ENCODE results near the gene PRMT3. TPM values are rescaled to one million over a fixed set of nuclear protein-coding genes. Genes with fewer than 3 reads are reported as not detected.

PRMT3 gene
- total and polyA plus RNA-seq, 4 donors: 5.3 to 14.2 (median 7.6) TPM

GRCh38 chr11:20501252-20501651, 113.7 kb downstream of the PRMT3 start:
- ATAC-seq (ENCODE audit: low FRiP score) (no peak), DNase-seq (no peak)
- Histone ChIP-seq H3K27ac (ENCODE audit: low read depth in 1 of 2, low read length in 2 of 2) (no peak overlapping the region), H3K9me3 (ENCODE audit: control insufficient read depth, low read length) (no peaks in the 10 kb centered on the region), H3K36me3 (ENCODE audit: control insufficient read depth in 1 of 2, insufficient read depth in 2 of 2, low read length in 1 of 2) (peaks cover 0 to 2% of the 10 kb centered on the region in 2 donors), H3K4me3 (ENCODE audit: low read length in 2 of 2) (no peak overlapping the region), H3K27me3 (ENCODE audit: control insufficient read depth in 1 of 2, insufficient read depth in 2 of 2, low read length in 1 of 2) (no peaks in the 10 kb centered on the region), H3K4me1 (ENCODE audit: control insufficient read depth in 1 of 2, insufficient read depth in 2 of 2, low read length in 2 of 2) (peaks cover 0 to 1% of the 10 kb centered on the region in 2 donors)
- intact Hi-C loops (cut with DNase I): no loop called here

- peaks cover 0 to 1% of the 10 kb centered on the region in 2 donors for H3K4me1 ChIP-seq (ENCODE audit: control insufficient read depth in 1 of 2, insufficient read depth in 2 of 2, low read length in 2 of 2)
- H3K27me3 ChIP-seq (ENCODE audit: control insufficient read depth in 1 of 2, insufficient read depth in 2 of 2, low read length in 1 of 2): no peaks in the 10 kb centered on the region
- intact Hi-C loops (cut with DNase I): no loop called here
- H3K36me3 ChIP-seq (ENCODE audit: control insufficient read depth in 1 of 2, insufficient read depth in 2 of 2, low read length in 1 of 2): no peaks in the 10 kb centered on the region
- DNase-seq (no peak), ATAC-seq (ENCODE audit: low FRiP score) (no peak)
- H3K9me3 ChIP-seq (ENCODE audit: control insufficient read depth, low read length): no peaks in the 10 kb centered on the region
- no peak overlapping the region for H3K27ac ChIP-seq (ENCODE audit: low read depth in 1 of 2, low read length in 2 of 2)
- no peak overlapping the region for H3K4me3 ChIP-seq (ENCODE audit: low read length in 2 of 2)
- WGBS, 2 donors: 82 to 83% methylated on average over 4 of the region's 4 CpGs
These were observed 114.5 kb downstream of the PRMT3 start for GRCh38 chr11:20501971-20502370.

GRCh38 chr11:20511982-20512381, 124.5 kb downstream of the PRMT3 start:
- no peak overlapping the region for H3K27ac ChIP-seq (ENCODE audit: low read depth in 1 of 2, low read length in 2 of 2)
- intact Hi-C loops (cut with DNase I): no loop called here
- ATAC-seq (ENCODE audit: low FRiP score): no peak

GRCh38 chr11:20512869-20513268, 125.4 kb downstream of the PRMT3 start:
- Histone ChIP-seq H3K27ac (ENCODE audit: low read depth in 1 of 2, low read length in 2 of 2) (no peak overlapping the region), H3K27me3 (ENCODE audit: control insufficient read depth in 1 of 2, insufficient read depth in 2 of 2, low read length in 1 of 2) (no peaks in the 10 kb centered on the region), H3K4me3 (ENCODE audit: low read length in 2 of 2) (no peak overlapping the region), H3K9me3 (ENCODE audit: control insufficient read depth, low read length) (no peaks in the 10 kb centered on the region), H3K4me1 (ENCODE audit: control insufficient read depth in 1 of 2, insufficient read depth in 2 of 2, low read length in 2 of 2) (no peaks in the 10 kb centered on the region), H3K36me3 (ENCODE audit: control insufficient read depth in 1 of 2, insufficient read depth in 2 of 2, low read length in 1 of 2) (peaks cover 0 to 3% of the 10 kb centered on the region in 2 donors)
- no peak for ATAC-seq (ENCODE audit: low FRiP score)
- DNase-seq: no peak
- WGBS, 2 donors: 94 to 95% methylated on average over 4 of the region's 4 CpGs
- intact Hi-C loops (cut with DNase I): no loop called here

More at GRCh38 chr11:20511982-20512381, 124.5 kb downstream of the PRMT3 start:
- no peaks in the 10 kb centered on the region for H3K4me1 ChIP-seq (ENCODE audit: control insufficient read depth in 1 of 2, insufficient read depth in 2 of 2, low read length in 2 of 2)
- DNase-seq: no peak
- H3K36me3 ChIP-seq (ENCODE audit: control insufficient read depth in 1 of 2, insufficient read depth in 2 of 2, low read length in 1 of 2): peaks cover 0 to 3% of the 10 kb centered on the region in 2 donors
- H3K4me3 ChIP-seq (ENCODE audit: low read length in 2 of 2): no peak overlapping the region
- H3K27me3 ChIP-seq (ENCODE audit: control insufficient read depth in 1 of 2, insufficient read depth in 2 of 2, low read length in 1 of 2): no peaks in the 10 kb centered on the region
- no peaks in the 10 kb centered on the region for H3K9me3 ChIP-seq (ENCODE audit: control insufficient read depth, low read length)
- WGBS, 2 donors: 91 to 92% methylated on average over 5 of the region's 5 CpGs

- Histone ChIP-seq H3K27ac (ENCODE audit: low read depth in 1 of 2, low read length in 2 of 2) (no peak overlapping the region), H3K9me3 (ENCODE audit: control insufficient read depth, low read length) (no peaks in the 10 kb centered on the region), H3K36me3 (ENCODE audit: control insufficient read depth in 1 of 2, insufficient read depth in 2 of 2, low read length in 1 of 2) (no peaks in the 10 kb centered on the region), H3K4me3 (ENCODE audit: low read length in 2 of 2) (no peak overlapping the region), H3K4me1 (ENCODE audit: control insufficient read depth in 1 of 2, insufficient read depth in 2 of 2, low read length in 2 of 2) (no peaks in the 10 kb centered on the region), H3K27me3 (ENCODE audit: control insufficient read depth in 1 of 2, insufficient read depth in 2 of 2, low read length in 1 of 2) (no peaks in the 10 kb centered on the region)
- 64 to 67% methylated on average over 7 of the region's 7 CpGs for WGBS, 2 donors
- DNase-seq (no peak), ATAC-seq (ENCODE audit: low FRiP score) (no peak)
- intact Hi-C loops (cut with DNase I): no loop called here
These were observed 130.9 kb downstream of the PRMT3 start for GRCh38 chr11:20518323-20518834.

GRCh38 chr11:20522536-20522935, 135.0 kb downstream of the PRMT3 start:
- H3K27ac ChIP-seq (ENCODE audit: low read depth in 1 of 2, low read length in 2 of 2): no peak overlapping the region
- no peaks in the 10 kb centered on the region for H3K27me3 ChIP-seq (ENCODE audit: control insufficient read depth in 1 of 2, insufficient read depth in 2 of 2, low read length in 1 of 2)
- H3K9me3 ChIP-seq (ENCODE audit: control insufficient read depth, low read length): no peaks in the 10 kb centered on the region
- no peak for ATAC-seq (ENCODE audit: low FRiP score)
- intact Hi-C loops (cut with DNase I): no loop called here
- no peaks in the 10 kb centered on the region for H3K36me3 ChIP-seq (ENCODE audit: control insufficient read depth in 1 of 2, insufficient read depth in 2 of 2, low read length in 1 of 2)
- no peaks in the 10 kb centered on the region for H3K4me1 ChIP-seq (ENCODE audit: control insufficient read depth in 1 of 2, insufficient read depth in 2 of 2, low read length in 2 of 2)
- 7 to 15% methylated on average over 1 of the region's 1 CpG for WGBS, 2 donors
- no peak for DNase-seq
- H3K4me3 ChIP-seq (ENCODE audit: low read length in 2 of 2): no peak overlapping the region

GRCh38 chr11:20529757-20530156, 142.2 kb downstream of the PRMT3 start:
- ATAC-seq (ENCODE audit: low FRiP score) (no peak), DNase-seq (no peak)
- Histone ChIP-seq H3K9me3 (ENCODE audit: control insufficient read depth, low read length) (no peaks in the 10 kb centered on the region), H3K4me1 (ENCODE audit: control insufficient read depth in 1 of 2, insufficient read depth in 2 of 2, low read length in 2 of 2) (no peaks in the 10 kb centered on the region), H3K27me3 (ENCODE audit: control insufficient read depth in 1 of 2, insufficient read depth in 2 of 2, low read length in 1 of 2) (no peaks in the 10 kb centered on the region), H3K27ac (ENCODE audit: low read depth in 1 of 2, low read length in 2 of 2) (no peak overlapping the region), H3K4me3 (ENCODE audit: low read length in 2 of 2) (no peak overlapping the region), H3K36me3 (ENCODE audit: control insufficient read depth in 1 of 2, insufficient read depth in 2 of 2, low read length in 1 of 2) (no peaks in the 10 kb centered on the region)
- 74 to 78% methylated on average over 5 of the region's 5 CpGs for WGBS, 2 donors
- intact Hi-C loops (cut with DNase I): no loop called here

- Histone ChIP-seq H3K27ac (ENCODE audit: low read depth in 1 of 2, low read length in 2 of 2) (no peak overlapping the region), H3K27me3 (ENCODE audit: control insufficient read depth in 1 of 2, insufficient read depth in 2 of 2, low read length in 1 of 2) (no peaks in the 10 kb centered on the region), H3K4me3 (ENCODE audit: low read length in 2 of 2) (no peak overlapping the region), H3K36me3 (ENCODE audit: control insufficient read depth in 1 of 2, insufficient read depth in 2 of 2, low read length in 1 of 2) (no peaks in the 10 kb centered on the region), H3K4me1 (ENCODE audit: control insufficient read depth in 1 of 2, insufficient read depth in 2 of 2, low read length in 2 of 2) (no peaks in the 10 kb centered on the region), H3K9me3 (ENCODE audit: control insufficient read depth, low read length) (no peaks in the 10 kb centered on the region)
- no peak for ATAC-seq (ENCODE audit: low FRiP score)
- intact Hi-C loops (cut with DNase I): no loop called here
- 32 to 37% methylated on average over 13 of the region's 13 CpGs for WGBS, 2 donors
- DNase-seq: no peak
These were observed 143.6 kb downstream of the PRMT3 start for GRCh38 chr11:20530942-20531703.

GRCh38 chr11:20535271-20535881, 147.9 kb downstream of the PRMT3 start:
- Histone ChIP-seq H3K27me3 (ENCODE audit: control insufficient read depth in 1 of 2, insufficient read depth in 2 of 2, low read length in 1 of 2) (no peaks in the 10 kb centered on the region), H3K4me3 (ENCODE audit: low read length in 2 of 2) (no peak overlapping the region), H3K36me3 (ENCODE audit: control insufficient read depth in 1 of 2, insufficient read depth in 2 of 2, low read length in 1 of 2) (no peaks in the 10 kb centered on the region), H3K9me3 (ENCODE audit: control insufficient read depth, low read length) (peaks cover 2% of the 10 kb centered on the region), H3K4me1 (ENCODE audit: control insufficient read depth in 1 of 2, insufficient read depth in 2 of 2, low read length in 2 of 2) (no peaks in the 10 kb centered on the region), H3K27ac (ENCODE audit: low read depth in 1 of 2, low read length in 2 of 2) (no peak overlapping the region)
- no peak for DNase-seq
- ATAC-seq (ENCODE audit: low FRiP score): no peak
- 44 to 49% methylated on average over 2 of the region's 2 CpGs for WGBS, 2 donors
- intact Hi-C loops (cut with DNase I): no loop called here

Measured in aorta (tissue), 5 donors.